ENCODE data around the gene S100A8.

S100A8 gene

GRCh38 chr1:153375511-153375910, 15.4 kb downstream of the S100A8 start, which contains the start of gene S100A12:
Gene S100A12, minus strand, starts transcription at chr1:153375621. Its CDS starts 1,029 bp downstream, at chr1:153374592.
- Histone ChIP-seq H3K9me3 (ENCODE audit: low read depth, low read length) (no peaks in the 10 kb centered on the region), H3K36me3 (ENCODE audit: insufficient read depth, low read length) (no peaks in the 10 kb centered on the region), H3K9ac (ENCODE audit: insufficient read length) (no peak within 1 kb of the TSS), H3K27ac (no peak within 1 kb of the TSS), H3K4me3 (no peak within 1 kb of the TSS)
- DNase-seq (ENCODE audit: low read depth, low spot score), result peak; percentile 14
- TF ChIP-seq FOXP2 (optimal IDR thresholded peaks at IDR 0.05; ENCODE audit: control extremely low read depth, extremely low read length, insufficient read depth) (no peak), EZH2 (IDR thresholded peaks at IDR 0.05) (no peak), POLR2AphosphoS5 (IDR thresholded peaks at IDR 0.05; ENCODE audit: borderline replicate concordance, low read depth, low read length) (no peak)

GRCh38 chr1:153374071-153374470, 16.8 kb downstream of the S100A8 start:
- Histone ChIP-seq H3K4me3 (no peak overlapping the region), H3K9me3 (ENCODE audit: low read depth, low read length) (no peaks in the 10 kb centered on the region), H3K9ac (ENCODE audit: insufficient read length) (no peak overlapping the region), H3K27ac (no peak overlapping the region), H3K36me3 (ENCODE audit: insufficient read depth, low read length) (no peaks in the 10 kb centered on the region)
- TF ChIP-seq FOXP2 (optimal IDR thresholded peaks at IDR 0.05; ENCODE audit: control extremely low read depth, extremely low read length, insufficient read depth), result no peak
- no peak for TF ChIP-seq EZH2 (IDR thresholded peaks at IDR 0.05)
- no peak for TF ChIP-seq POLR2AphosphoS5 (IDR thresholded peaks at IDR 0.05; ENCODE audit: borderline replicate concordance, low read depth, low read length)
- DNase-seq (ENCODE audit: low read depth, low spot score), result no peak

GRCh38 chr1:153372571-153372970, 18.3 kb downstream of the S100A8 start:
- no peak for TF ChIP-seq POLR2AphosphoS5 (IDR thresholded peaks at IDR 0.05; ENCODE audit: borderline replicate concordance, low read depth, low read length)
- TF ChIP-seq EZH2 (IDR thresholded peaks at IDR 0.05), result no peak
- no peak for TF ChIP-seq FOXP2 (optimal IDR thresholded peaks at IDR 0.05; ENCODE audit: control extremely low read depth, extremely low read length, insufficient read depth)
- Histone ChIP-seq H3K27ac (no peak overlapping the region), H3K36me3 (ENCODE audit: insufficient read depth, low read length) (no peaks in the 10 kb centered on the region), H3K4me3 (no peak overlapping the region), H3K9me3 (ENCODE audit: low read depth, low read length) (no peaks in the 10 kb centered on the region), H3K9ac (ENCODE audit: insufficient read length) (no peak overlapping the region)
- no peak for DNase-seq (ENCODE audit: low read depth, low spot score)

- Histone ChIP-seq H3K4me3 (no peak overlapping the region), H3K27ac (no peak overlapping the region), H3K9ac (ENCODE audit: insufficient read length) (no peak overlapping the region), H3K36me3 (ENCODE audit: insufficient read depth, low read length) (no peaks in the 10 kb centered on the region), H3K9me3 (ENCODE audit: low read depth, low read length) (no peaks in the 10 kb centered on the region)
- DNase-seq (ENCODE audit: low read depth, low spot score), result no peak
- no peak for TF ChIP-seq EZH2 (IDR thresholded peaks at IDR 0.05)
- no peak for TF ChIP-seq FOXP2 (optimal IDR thresholded peaks at IDR 0.05; ENCODE audit: control extremely low read depth, extremely low read length, insufficient read depth)
- TF ChIP-seq POLR2AphosphoS5 (IDR thresholded peaks at IDR 0.05; ENCODE audit: borderline replicate concordance, low read depth, low read length), result no peak
Measured at GRCh38 chr1:153371231-153371630, 19.6 kb downstream of the S100A8 start.

- H3K27ac ChIP-seq, result no peak overlapping the region
- TF ChIP-seq FOXP2 (optimal IDR thresholded peaks at IDR 0.05; ENCODE audit: control extremely low read depth, extremely low read length, insufficient read depth) (no peak), EZH2 (IDR thresholded peaks at IDR 0.05) (no peak), POLR2AphosphoS5 (IDR thresholded peaks at IDR 0.05; ENCODE audit: borderline replicate concordance, low read depth, low read length) (no peak)
- H3K4me3 ChIP-seq, result no peak overlapping the region
- H3K9ac ChIP-seq (ENCODE audit: insufficient read length), result no peak overlapping the region
- no peak for DNase-seq (ENCODE audit: low read depth, low spot score)
- H3K9me3 ChIP-seq (ENCODE audit: low read depth, low read length), result no peaks in the 10 kb centered on the region
- H3K36me3 ChIP-seq (ENCODE audit: insufficient read depth, low read length), result no peaks in the 10 kb centered on the region
Measured at GRCh38 chr1:153370146-153370545, 20.7 kb downstream of the S100A8 start.

- Histone ChIP-seq H3K9me3 (ENCODE audit: low read depth, low read length) (no peaks in the 10 kb centered on the region), H3K36me3 (ENCODE audit: insufficient read depth, low read length) (no peaks in the 10 kb centered on the region), H3K27ac (no peak overlapping the region), H3K4me3 (no peak overlapping the region), H3K9ac (ENCODE audit: insufficient read length) (no peak overlapping the region)
- no peak for DNase-seq (ENCODE audit: low read depth, low spot score)
- TF ChIP-seq EZH2 (IDR thresholded peaks at IDR 0.05) (no peak), FOXP2 (optimal IDR thresholded peaks at IDR 0.05; ENCODE audit: control extremely low read depth, extremely low read length, insufficient read depth) (no peak), POLR2AphosphoS5 (IDR thresholded peaks at IDR 0.05; ENCODE audit: borderline replicate concordance, low read depth, low read length) (no peak)
Measured at GRCh38 chr1:153368495-153368894, 22.4 kb downstream of the S100A8 start.

- H3K9me3 ChIP-seq (ENCODE audit: low read depth, low read length), result no peaks in the 10 kb centered on the region
- no peak for DNase-seq (ENCODE audit: low read depth, low spot score)
- TF ChIP-seq FOXP2 (optimal IDR thresholded peaks at IDR 0.05; ENCODE audit: control extremely low read depth, extremely low read length, insufficient read depth), result no peak
- TF ChIP-seq POLR2AphosphoS5 (IDR thresholded peaks at IDR 0.05; ENCODE audit: borderline replicate concordance, low read depth, low read length), result no peak
- no peak for TF ChIP-seq EZH2 (IDR thresholded peaks at IDR 0.05)
- no peaks in the 10 kb centered on the region for H3K36me3 ChIP-seq (ENCODE audit: insufficient read depth, low read length)
- no peak overlapping the region for H3K4me3 ChIP-seq
- no peak overlapping the region for H3K27ac ChIP-seq
- H3K9ac ChIP-seq (ENCODE audit: insufficient read length), result no peak overlapping the region
Measured at GRCh38 chr1:153367090-153367489, 23.8 kb downstream of the S100A8 start.

- no peak overlapping the region for H3K4me3 ChIP-seq
- no peaks in the 10 kb centered on the region for H3K9me3 ChIP-seq (ENCODE audit: low read depth, low read length)
- DNase-seq (ENCODE audit: low read depth, low spot score), result no peak
- no peak overlapping the region for H3K9ac ChIP-seq (ENCODE audit: insufficient read length)
- no peak overlapping the region for H3K27ac ChIP-seq
- H3K36me3 ChIP-seq (ENCODE audit: insufficient read depth, low read length), result no peaks in the 10 kb centered on the region
- TF ChIP-seq EZH2 (IDR thresholded peaks at IDR 0.05) (no peak), FOXP2 (optimal IDR thresholded peaks at IDR 0.05; ENCODE audit: control extremely low read depth, extremely low read length, insufficient read depth) (no peak), POLR2AphosphoS5 (IDR thresholded peaks at IDR 0.05; ENCODE audit: borderline replicate concordance, low read depth, low read length) (no peak)
Measured at GRCh38 chr1:153366261-153366660, 24.6 kb downstream of the S100A8 start.

- Histone ChIP-seq H3K4me3 (no peak overlapping the region), H3K9ac (ENCODE audit: insufficient read length) (no peak overlapping the region), H3K9me3 (ENCODE audit: low read depth, low read length) (no peaks in the 10 kb centered on the region), H3K27ac (no peak overlapping the region), H3K36me3 (ENCODE audit: insufficient read depth, low read length) (no peaks in the 10 kb centered on the region)
- no peak for DNase-seq (ENCODE audit: low read depth, low spot score)
- TF ChIP-seq EZH2 (IDR thresholded peaks at IDR 0.05) (no peak), POLR2AphosphoS5 (IDR thresholded peaks at IDR 0.05; ENCODE audit: borderline replicate concordance, low read depth, low read length) (no peak), FOXP2 (optimal IDR thresholded peaks at IDR 0.05; ENCODE audit: control extremely low read depth, extremely low read length, insufficient read depth) (no peak)
Measured at GRCh38 chr1:153365696-153366095, 25.2 kb downstream of the S100A8 start.
